Keratinocyte (primary cell): ENCODE data around the gene BCL11B.

ENCODE experiments used
- CTCF ChIP-seq, 3 experiments: IDR thresholded peaks in 1 of 3; conservative IDR thresholded peaks in 1 of 3; optimal IDR thresholded peaks in 1 of 3; 2 replicates in 2 of 3; 3 replicates in 1 of 3; pipeline versions ENCODE3 to v1.5.1; 2011; ENCODE audit warnings: low read length in 3 of 3, mild to moderate bottlenecking in 3 of 3, moderate library complexity in 2 of 3, control low read depth in 1 of 3, inconsistent platforms in 1 of 3; ENCODE audit not compliant: insufficient read depth in 2 of 3; ENCODE audit errors: extremely low read depth in 1 of 3
- EZH2 ChIP-seq: IDR thresholded peaks from one replicate; pipeline ENCODE4 v1.6.1; 2012; ENCODE audit warnings: inconsistent platforms, mild to moderate bottlenecking, low read length, moderate library complexity

- TF ChIP-seq CTCF (optimal IDR thresholded peaks at IDR 0.05 in 1 of 3, IDR thresholded peaks at IDR 0.05 in 1 of 3, conservative IDR thresholded peaks at IDR 0.05 in 1 of 3; ENCODE audit: extremely low read depth in 1 of 3, insufficient read depth in 2 of 3, low read length in 3 of 3) = no peak
- TF ChIP-seq EZH2 = no peak
Measured at GRCh38 chr14:99175331-99176155, 96.5 kb downstream of the BCL11B start.
